Stimulated activated CD4-positive, alpha-beta T cell treated with anti-CD3 and anti-CD28 coated beads, Interleukin-15, amount 100 ng/mL, for 1 hour (primary cell): ENCODE data around the gene RASSF6.
"Not testable (repeated sequence)": the region's sequence is repeated elsewhere in the genome, so short reads cannot be mapped to it uniquely, and the experiment has no call there.

ENCODE experiments used
- DNase-seq, 2 donors: peaks; one replicate each; pipeline ENCODE4 v3.0.0-alpha.2; 2020; ENCODE audit warnings: low read depth in 1 of 2, low spot score in 1 of 2

The RASSF6 gene

DNA sequence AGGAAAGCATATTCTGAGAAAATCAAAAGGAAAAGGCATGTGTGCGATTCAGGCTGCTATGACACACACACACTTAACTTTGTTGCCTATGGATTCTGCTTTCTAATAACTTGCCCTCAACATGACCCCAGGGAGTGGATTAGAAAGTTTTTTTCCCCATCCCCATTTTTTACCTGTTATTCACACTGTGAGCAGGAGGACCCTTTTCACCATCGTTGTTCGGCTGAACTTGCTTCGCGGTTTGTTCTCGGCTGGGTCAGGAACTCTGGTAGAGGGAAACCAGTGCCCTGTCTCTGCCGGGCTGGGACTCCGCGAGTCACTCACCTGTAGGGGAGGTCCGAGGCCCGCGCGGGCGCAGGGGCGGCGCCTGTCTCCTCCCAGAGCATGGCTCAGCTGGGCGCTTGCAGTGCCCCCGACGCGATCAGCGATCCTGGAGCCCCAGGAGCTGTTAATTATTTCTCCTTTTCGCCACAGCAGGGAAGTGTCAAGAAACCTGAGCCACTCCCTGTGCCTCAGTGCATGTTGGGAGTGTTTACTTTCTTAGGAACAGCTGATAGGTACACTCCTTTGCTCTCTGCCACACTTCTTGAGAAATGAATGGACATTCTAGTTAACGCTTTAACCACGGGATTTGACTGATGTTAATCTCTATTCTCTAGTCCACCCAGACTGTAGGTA is at the start of gene RASSF6:
Gene RASSF6, minus strand, starts transcription at position 322 of the 678 bp plus-strand sequence. CDS start 8,641 bp downstream, outside the sequence.
- no peak for DNase-seq

DNA sequence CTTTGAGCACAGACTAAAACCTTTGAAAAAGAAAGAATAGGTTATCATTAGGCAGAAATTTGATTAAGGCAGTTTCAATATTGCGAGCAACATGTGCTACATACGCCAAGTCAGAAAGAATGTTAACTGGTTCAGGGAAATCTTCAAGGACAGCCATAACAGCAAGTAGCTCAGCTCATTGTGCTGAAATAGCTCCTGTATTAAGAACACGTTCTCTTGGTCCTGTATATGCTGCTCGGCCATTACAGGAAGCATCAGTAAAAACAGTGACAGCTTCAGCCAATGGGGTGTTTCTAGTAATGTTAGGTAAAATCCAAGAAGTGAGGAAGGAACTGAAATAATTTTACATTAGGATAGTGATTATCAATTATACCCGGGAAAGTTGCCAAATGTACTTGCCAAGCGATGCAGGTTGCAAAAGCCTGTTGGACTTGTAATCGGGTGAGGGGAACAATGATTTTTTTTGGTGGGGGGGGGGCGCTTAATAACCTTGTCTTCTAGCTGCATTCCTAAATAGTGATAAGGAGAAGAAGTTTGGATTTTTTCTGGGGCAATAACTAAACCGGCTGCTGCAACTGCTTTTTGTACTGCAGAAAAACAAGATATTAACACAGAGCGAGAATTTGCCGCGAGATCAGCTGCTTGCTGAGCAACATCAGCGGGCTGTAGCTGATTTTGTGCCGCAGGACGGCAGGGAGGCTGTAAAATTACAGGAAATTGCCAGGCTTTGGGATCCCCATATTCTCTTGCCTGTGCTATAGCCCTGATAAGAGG is 49.4 kb upstream of the RASSF6 start:
- no peak for DNase-seq

- DNase-seq: no peak
Measured at GRCh38 chr4:73668782-73669201, 48.6 kb upstream of the RASSF6 start.

- DNase-seq: not testable (repeated sequence)
Measured at GRCh38 chr4:73665924-73666323, 45.7 kb upstream of the RASSF6 start.

GRCh38 chr4:73664470-73664869 is 44.2 kb upstream of the RASSF6 start:
- DNase-seq: no peak

- no peak for DNase-seq
Measured at GRCh38 chr4:73663576-73663975, 43.3 kb upstream of the RASSF6 start.

DNA sequence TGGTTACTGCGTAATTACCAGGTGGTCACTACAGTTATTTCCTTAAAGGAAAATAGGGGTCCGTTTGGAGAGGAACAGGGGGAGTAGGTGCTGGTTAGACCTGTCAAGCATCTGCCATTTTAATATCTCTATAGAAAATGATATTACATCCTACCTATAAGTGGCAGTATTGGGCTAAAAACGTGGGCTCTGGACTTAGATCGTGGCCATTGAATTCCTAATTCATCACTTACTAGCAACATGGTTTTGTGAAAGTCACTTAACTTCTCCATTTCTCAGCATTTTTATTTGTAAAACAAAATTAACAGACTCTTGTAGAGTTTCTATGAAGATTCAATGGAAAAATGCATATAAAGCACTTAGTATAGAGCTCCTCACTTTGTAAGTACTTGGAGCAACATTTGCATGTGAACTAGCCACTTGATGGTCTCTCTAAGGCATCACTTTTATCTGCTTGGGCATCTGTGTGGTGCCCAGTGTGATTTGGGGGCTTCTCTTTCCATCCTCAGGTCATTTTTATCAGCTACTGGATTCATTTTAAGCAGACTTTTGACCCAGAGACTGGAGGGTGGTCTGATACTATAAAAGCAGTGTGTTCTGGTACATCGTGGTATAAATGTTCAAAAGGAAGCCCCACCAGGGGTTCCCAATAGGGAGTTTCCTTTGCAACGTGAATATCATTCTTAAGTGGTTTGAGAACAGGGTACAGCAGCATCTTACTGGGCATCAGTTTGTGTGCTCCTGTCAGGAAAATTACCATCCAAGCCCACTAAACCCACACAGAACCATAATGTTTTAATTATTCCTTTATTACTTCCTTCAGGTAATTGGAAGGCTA is 42.7 kb upstream of the RASSF6 start:
- no peak for DNase-seq

DNA sequence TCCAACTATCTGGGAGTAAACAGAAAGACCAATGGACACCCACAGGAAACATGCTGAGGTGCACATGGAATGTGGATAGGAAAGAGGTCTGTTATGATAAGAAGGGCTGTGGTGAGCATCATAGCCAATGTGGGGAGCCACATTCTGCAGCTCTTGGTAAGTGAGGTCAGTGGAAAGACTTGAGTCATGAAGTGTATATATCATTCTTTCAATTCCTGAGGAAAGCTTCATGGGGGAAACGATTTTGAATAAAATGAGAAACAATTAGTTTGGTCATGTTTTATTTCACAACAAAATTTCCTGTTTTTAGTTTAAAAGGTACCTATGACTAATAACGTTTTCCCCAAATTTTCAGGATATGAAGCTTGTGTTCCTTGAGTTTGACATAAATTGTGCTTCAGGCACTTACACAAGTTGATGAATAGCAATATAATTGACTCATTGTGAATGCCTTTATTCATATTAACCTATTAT is 41.4 kb upstream of the RASSF6 start:
- DNase-seq: no peak

GRCh38 chr4:73660808-73661207 is 40.6 kb upstream of the RASSF6 start:
- DNase-seq: no peak

GRCh38 chr4:73653695-73654106 is 33.5 kb upstream of the RASSF6 start:
- no peak for DNase-seq

DNA sequence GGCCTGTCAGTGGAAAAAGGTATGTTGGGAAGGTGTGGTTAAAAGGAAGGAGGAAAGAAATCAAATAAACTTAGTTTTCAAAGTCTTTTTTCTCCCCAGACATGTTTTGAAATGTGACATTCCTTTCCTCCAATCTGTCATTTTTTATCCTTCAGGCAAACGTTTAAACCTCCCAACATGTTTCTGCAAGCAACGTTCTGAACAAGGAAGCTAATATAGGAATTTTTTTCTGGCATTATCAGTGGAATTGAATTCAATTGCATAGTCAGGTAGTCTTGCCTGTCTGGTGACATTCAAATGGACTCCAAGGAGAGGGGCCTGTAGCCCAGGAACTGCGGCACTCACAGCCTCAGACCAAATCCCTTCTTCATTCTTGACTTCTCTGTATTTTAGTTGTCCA is 30.0 kb upstream of the RASSF6 start:
- no peak for DNase-seq

DNA sequence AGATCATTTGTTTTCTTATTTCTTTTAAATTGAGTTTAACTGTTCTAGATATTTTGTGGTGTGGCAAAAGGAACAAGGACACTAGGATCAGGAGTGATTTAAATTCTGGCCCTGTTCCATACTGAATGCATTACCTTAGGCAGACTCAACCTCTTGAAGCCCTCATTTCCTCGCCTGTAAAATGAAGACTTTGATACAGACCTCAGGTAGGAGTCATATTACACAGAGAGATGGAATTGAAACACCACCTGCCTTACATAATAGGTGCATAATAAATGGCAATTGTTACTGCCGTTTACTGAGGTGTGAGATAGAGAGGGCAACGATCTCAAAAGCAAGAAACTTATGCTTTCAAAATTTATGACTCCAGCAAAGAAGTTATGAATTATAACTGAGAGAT is 28.2 kb upstream of the RASSF6 start:
- no peak for DNase-seq

GRCh38 chr4:73646117-73646516 is 25.9 kb upstream of the RASSF6 start:
- DNase-seq: no peak

- no peak for DNase-seq
Measured at GRCh38 chr4:73631565-73632226, 11.5 kb upstream of the RASSF6 start.

DNA sequence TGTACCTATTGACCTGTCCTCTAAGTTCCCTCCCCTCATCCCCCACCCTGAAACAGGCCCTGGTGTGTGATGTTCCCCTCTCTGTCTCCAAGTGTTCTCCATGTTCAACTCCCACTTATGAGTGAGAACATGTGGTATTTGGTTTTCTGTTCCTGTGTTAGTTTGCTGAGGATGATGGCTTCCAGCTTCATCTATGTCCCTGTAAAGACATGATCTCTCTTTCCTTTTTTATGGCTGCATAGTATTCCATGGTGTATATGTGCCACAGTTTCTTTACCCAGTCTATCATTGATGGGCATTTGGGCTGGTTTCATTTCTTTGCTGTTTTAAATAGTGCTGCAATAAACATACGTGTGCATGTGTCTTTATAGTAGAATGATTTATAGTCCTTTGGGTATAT is 8.6 kb upstream of the RASSF6 start:
- not testable (repeated sequence) for DNase-seq

DNA sequence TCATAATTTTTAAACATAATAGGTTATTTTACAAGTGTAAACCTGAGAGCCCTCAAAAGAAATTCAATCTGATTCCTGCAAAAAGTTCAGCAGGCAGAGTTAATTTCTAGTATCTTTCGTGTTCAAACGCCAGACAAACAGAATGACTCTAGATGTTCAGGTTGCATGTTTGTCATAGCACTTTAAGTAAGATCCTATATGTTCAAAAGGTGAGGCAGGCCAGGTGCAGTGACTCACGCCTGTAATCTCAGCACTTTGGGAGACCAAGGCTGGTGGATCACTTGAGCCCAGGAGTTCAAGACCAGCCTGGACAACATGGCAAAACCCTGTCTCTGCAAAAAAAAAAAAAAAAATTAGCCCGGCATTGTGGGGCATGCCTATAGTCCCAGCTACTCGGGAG is 1.1 kb upstream of the RASSF6 start:
- no peak for DNase-seq

GRCh38 chr4:73619346-73619745 is 890 bp downstream of the RASSF6 start:
- DNase-seq: no peak

DNA sequence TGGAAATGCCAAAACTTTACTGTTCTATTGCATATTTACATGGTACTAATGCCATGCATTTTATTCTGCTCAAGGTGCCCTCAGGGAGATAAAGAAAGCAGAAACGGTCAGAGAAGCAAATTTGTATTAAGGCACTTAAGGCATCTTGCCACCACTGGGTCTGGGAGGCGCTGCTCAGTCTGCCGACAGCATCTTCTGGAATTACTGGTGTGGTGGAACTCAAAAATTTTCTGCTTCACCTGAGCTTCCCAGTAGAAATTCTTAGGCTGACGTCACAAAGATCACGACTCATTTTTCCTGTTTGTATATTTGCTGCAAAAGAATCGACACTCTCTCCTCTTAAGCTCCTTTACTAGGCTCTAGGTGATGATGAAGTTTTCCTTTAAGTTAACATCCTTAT is 3.0 kb downstream of the RASSF6 start:
- no peak for DNase-seq

DNA sequence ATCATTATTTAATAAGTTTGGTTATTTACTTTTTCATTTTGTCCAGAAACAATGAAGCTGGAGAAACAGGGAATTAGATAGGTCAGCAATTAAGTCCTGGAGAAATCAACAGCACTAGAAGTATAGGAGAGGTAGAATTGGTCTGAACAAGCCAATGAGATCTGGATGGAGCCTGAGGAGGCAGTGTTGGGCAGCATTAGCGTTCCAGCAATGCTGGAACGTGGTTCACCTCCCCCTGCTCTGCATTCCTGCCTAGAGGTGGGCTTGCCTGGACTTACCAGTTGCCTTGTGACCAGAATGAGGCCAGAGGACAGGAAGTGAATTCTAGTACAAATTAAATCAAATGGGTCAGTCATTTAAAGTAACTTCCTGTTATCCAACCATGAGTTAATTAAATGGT is 4.6 kb downstream of the RASSF6 start:
- DNase-seq: no peak

GRCh38 chr4:73614311-73614867 is 5.8 kb downstream of the RASSF6 start:
- DNase-seq: no peak

DNA sequence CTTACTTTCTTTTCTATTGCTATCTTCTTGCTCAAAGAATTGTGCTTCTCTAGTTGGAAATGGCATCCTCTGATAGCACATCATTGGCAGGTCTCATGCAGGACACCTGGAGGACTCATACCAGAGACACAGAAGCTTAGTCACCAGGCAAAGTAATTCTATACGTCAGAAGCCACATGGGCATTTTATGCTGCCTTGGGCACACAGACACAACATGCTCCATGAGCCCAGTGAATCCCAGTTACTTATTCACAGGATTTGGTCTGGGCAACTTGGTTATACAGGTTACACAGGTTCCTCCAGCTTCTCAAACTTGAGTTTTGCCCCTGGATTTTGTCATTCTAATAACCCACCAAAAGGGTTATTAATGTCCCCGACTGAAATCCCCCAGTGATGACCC is 7.1 kb downstream of the RASSF6 start:
- no peak for DNase-seq
